CD14-positive monocyte (primary cell): ENCODE results near the gene MRPL24. TPM values are rescaled to one million over a fixed set of nuclear protein-coding genes. Genes with fewer than 3 reads are reported as not detected.

Source experiments
- DNase-seq, 3 donors: peaks; one replicate each; pipeline ENCODE4 v3.0.0-alpha.2; 2011 to 2022
- H2AFZ ChIP-seq: 2 replicates; pipeline ENCODE4 v1.6.0; 2012; ENCODE audit warnings: mild to moderate bottlenecking, low read depth, low read length, inconsistent platforms; ENCODE audit not compliant: insufficient read depth, poor library complexity, severe bottlenecking
- H3K27ac ChIP-seq, 2 donors: 1 replicate in 1 of 2; 2 replicates in 1 of 2; pipeline ENCODE4 v1.5.1; 2012 to 2013; ENCODE audit warnings: low read length in 2 of 2, control low read depth in 1 of 2, inconsistent platforms in 1 of 2, low read depth in 1 of 2, mild to moderate bottlenecking in 1 of 2
- H3K27me3 ChIP-seq, 2 donors: one replicate each; pipeline versions ENCODE4 v1.6.0 to v1.6.1; 2011 to 2013; ENCODE audit warnings: low read length in 2 of 2; ENCODE audit not compliant: control insufficient read depth in 2 of 2, insufficient read depth in 2 of 2
- H3K36me3 ChIP-seq, 2 donors: replicated peaks in 1 of 2; 1 replicate in 1 of 2; 2 replicates in 1 of 2; pipeline versions ENCODE4 v1.5.1 to v1.6.1; 2012 to 2013; ENCODE audit warnings: low read length in 2 of 2, control low read depth in 1 of 2, inconsistent platforms in 1 of 2, mild to moderate bottlenecking in 1 of 2; ENCODE audit not compliant: insufficient read depth in 2 of 2, control insufficient read depth in 1 of 2
- H3K4me1 ChIP-seq, 2 donors: 1 replicate in 1 of 2; 2 replicates in 1 of 2; pipeline versions ENCODE4 v1.5.1 to v1.6.1; 2012 to 2013; ENCODE audit warnings: low read length in 2 of 2, control low read depth in 1 of 2, inconsistent platforms in 1 of 2, mild to moderate bottlenecking in 1 of 2, moderate library complexity in 1 of 2; ENCODE audit not compliant: insufficient read depth in 2 of 2, control insufficient read depth in 1 of 2
- H3K4me2 ChIP-seq: replicated peaks from 2 replicates; pipeline ENCODE3; 2012; ENCODE audit warnings: low read length, moderate library complexity, mild to moderate bottlenecking; ENCODE audit not compliant: poor library complexity, severe bottlenecking; ENCODE audit errors: extremely low read depth
- H3K4me3 ChIP-seq, 3 experiments: fragments of 200-600 bp in 1 of 3; sonication (generic) in 1 of 3; replicated peaks in 1 of 3; 1 replicate in 2 of 3; 2 replicates in 1 of 3; pipeline ENCODE4 v1.5.1; 2011 to 2013; ENCODE audit warnings: low read length in 3 of 3, mild to moderate bottlenecking in 3 of 3, control low read depth in 2 of 3, low read depth in 2 of 3, inconsistent platforms in 1 of 3, moderate library complexity in 1 of 3
- H3K79me2 ChIP-seq: 2 replicates; pipeline ENCODE4 v1.6.0; 2012; ENCODE audit warnings: mild to moderate bottlenecking, control low read depth, inconsistent platforms, low read length, moderate library complexity; ENCODE audit not compliant: insufficient read depth
- H3K9ac ChIP-seq: 2 replicates; pipeline ENCODE4 v1.6.0; 2017; ENCODE audit warnings: low read length, mild to moderate bottlenecking; ENCODE audit not compliant: insufficient read depth, poor library complexity, severe bottlenecking
- H3K9me3 ChIP-seq, 2 donors: replicated peaks in 1 of 2; 1 replicate in 1 of 2; 2 replicates in 1 of 2; pipeline versions ENCODE4 v1.5.1 to v1.6.1; 2012 to 2013; ENCODE audit warnings: low read length in 2 of 2, control low read depth in 1 of 2; ENCODE audit not compliant: control insufficient read depth in 1 of 2, insufficient read depth in 1 of 2
- H4K20me1 ChIP-seq: 2 replicates; pipeline ENCODE4 v1.6.0; 2012; ENCODE audit warnings: mild to moderate bottlenecking, low read length, control low read depth, moderate library complexity; ENCODE audit not compliant: insufficient read depth
- H3K27ac Mint-ChIP-seq, 7 donors: one replicate each; pipeline ENCODE4 v1.8.0; 2020; ENCODE audit warnings: mild to moderate bottlenecking in 7 of 7, mixed read lengths in 7 of 7, moderate library complexity in 6 of 7, inconsistent platforms in 2 of 7
- H3K27me3 Mint-ChIP-seq, 3 donors: one replicate each; pipeline ENCODE4 v1.8.0; 2021 to 2022; ENCODE audit warnings: low read depth in 3 of 3, mild to moderate bottlenecking in 3 of 3, mixed read lengths in 3 of 3, moderate library complexity in 3 of 3, inconsistent platforms in 1 of 3
- H3K36me3 Mint-ChIP-seq, 2 donors: one replicate each; pipeline ENCODE4 v1.8.0; 2020; ENCODE audit warnings: mixed read lengths in 2 of 2, inconsistent platforms in 1 of 2, mild to moderate bottlenecking in 1 of 2
- H3K4me1 Mint-ChIP-seq: one replicate; pipeline ENCODE4 v1.8.0; 2020; ENCODE audit warnings: mild to moderate bottlenecking, mixed read lengths
- H3K4me3 Mint-ChIP-seq, 2 donors: one replicate each; pipeline ENCODE4 v1.8.0; 2020; ENCODE audit warnings: mild to moderate bottlenecking in 2 of 2, mixed read lengths in 2 of 2, moderate library complexity in 1 of 2
- H3K9me3 Mint-ChIP-seq, 7 donors: one replicate each; pipeline ENCODE4 v1.8.0; 2020 to 2022; ENCODE audit warnings: mixed read lengths in 7 of 7, mild to moderate bottlenecking in 6 of 7, moderate library complexity in 6 of 7, inconsistent platforms in 2 of 7
- CTCF ChIP-seq: fragments of 200-600 bp; IDR thresholded peaks from one replicate; pipeline ENCODE4 v1.8.0; 2022; ENCODE audit warnings: antibody characterized with exemption, mild to moderate bottlenecking
- WGBS: methylation state at CpG from one replicate; pipeline ENCODE4 v1.1.5; 2013; ENCODE audit warnings: missing lambda C conversion rate; ENCODE audit not compliant: insufficient coverage; 5-methylcytosine and 5-hydroxymethylcytosine counted together
- intact Hi-C, 2 donors: fragments of 100-400 bp; cut with micrococcal nuclease; formaldehyde crosslinking; loops; one replicate each; pipeline versions ENCODE4 v1.15.0 to v1.15.1; 2023
- polyA plus RNA-seq, 3 donors: library from polyadenylated mRNA; depleted of rRNA in 1 of 3; unstranded in 2 of 3; stranded (reverse) in 1 of 3; fragments of 300-500 nt in 2 of 3; fragments of >200 nt in 1 of 3; fragmentation: Illumina TruSeq in 2 of 3; gene quantifications; 1 replicate in 2 of 3; 2 replicates in 1 of 3; pipeline ENCODE4 v1.2.3, GENCODE V29; 2012 to 2021

The MRPL24 gene
- polyA plus RNA-seq, 3 donors: 28.7 to 47.0 (median 38.4) TPM

DNA sequence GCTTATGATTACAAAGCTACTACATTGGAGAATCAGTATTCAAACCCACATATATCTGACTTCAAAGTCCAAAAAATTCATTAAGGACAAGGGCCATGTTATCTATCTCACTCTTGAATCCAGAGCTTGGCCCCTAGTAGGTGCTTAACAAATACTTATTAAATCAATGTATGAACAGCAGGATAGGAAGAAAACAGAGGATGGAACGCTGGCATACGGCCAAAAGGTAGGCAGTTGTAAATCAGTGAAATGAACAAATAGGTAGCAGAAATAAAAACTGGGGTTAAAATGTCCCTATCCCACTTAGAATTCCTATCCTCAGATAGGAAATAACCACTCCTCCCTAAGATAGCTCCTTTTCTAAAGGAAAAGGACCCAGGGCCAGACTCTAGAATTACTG lies 2.0 kb downstream of the MRPL24 start:
- Histone ChIP-seq H3K4me3 (no peak overlapping the region), H3K4me1 (peaks cover 13 to 18% of the 10 kb centered on the region in 2 donors), H3K4me2 (no peak overlapping the region), H3K9me3 (no peaks in the 10 kb centered on the region), H3K27me3 (no peaks in the 10 kb centered on the region), H3K36me3 (peaks cover 37 to 62% of the 10 kb centered on the region in 2 donors), H3K9ac (no peak overlapping the region), H4K20me1 (no peaks in the 10 kb centered on the region), H2AFZ (no peak overlapping the region), H3K27ac (no peak overlapping the region), H3K79me2 (peaks cover 15% of the 10 kb centered on the region)
- peaks cover 16% of the 10 kb centered on the region for H3K4me1 Mint-ChIP-seq
- H3K36me3 Mint-ChIP-seq: peaks cover 34 to 56% of the 10 kb centered on the region in 2 donors
- no CpG with 5 or more reads among the region's 2 CpGs for WGBS
- no peak for TF ChIP-seq CTCF
- H3K27me3 Mint-ChIP-seq: peaks cover 0 to 1% (median 0%) of the 10 kb centered on the region in 3 donors
- no peak for DNase-seq
- peaks cover 0 to 2% (median 0%) of the 10 kb centered on the region in 7 donors for H3K9me3 Mint-ChIP-seq
- no peak overlapping the region for H3K4me3 Mint-ChIP-seq
- H3K27ac Mint-ChIP-seq: no peak overlapping the region
- intact Hi-C loops: no loop called here

- peaks cover 0 to 1% (median 0%) of the 10 kb centered on the region in 3 donors for H3K27me3 Mint-ChIP-seq
- H3K9me3 Mint-ChIP-seq: peaks cover 0 to 2% (median 0%) of the 10 kb centered on the region in 7 donors
- Histone ChIP-seq H4K20me1 (no peaks in the 10 kb centered on the region), H3K9me3 (no peaks in the 10 kb centered on the region), H3K4me2 (no peak overlapping the region), H2AFZ (no peak overlapping the region), H3K27ac (no peak overlapping the region), H3K4me1 (peaks cover 13 to 18% of the 10 kb centered on the region in 2 donors), H3K79me2 (peaks cover 11% of the 10 kb centered on the region), H3K36me3 (peaks cover 37 to 62% of the 10 kb centered on the region in 2 donors), H3K4me3 (no peak overlapping the region), H3K27me3 (no peaks in the 10 kb centered on the region), H3K9ac (no peak overlapping the region)
- WGBS: no CpG with 5 or more reads among the region's 10 CpGs
- peaks cover 34 to 56% of the 10 kb centered on the region in 2 donors for H3K36me3 Mint-ChIP-seq
- H3K4me3 Mint-ChIP-seq: no peak overlapping the region
- no peak for TF ChIP-seq CTCF
- H3K4me1 Mint-ChIP-seq: peaks cover 16% of the 10 kb centered on the region
- DNase-seq: no peak
- peak overlapping the region in 3 of 7 donors; percentile 14 to 67 (median 58) for H3K27ac Mint-ChIP-seq
- intact Hi-C loops: no loop called here
Measured at GRCh38 chr1:156738407-156738806, 2.5 kb downstream of the MRPL24 start.
